IMR-90 (cell line): Measurements from ENCODE around the gene SLC6A6. TPM values are rescaled to one million over a fixed set of nuclear protein-coding genes. Genes with fewer than 3 reads are reported as not detected.
A peak's percentile ranks its signal among the peaks of the same experiment; 100 is the strongest.

Source experiments
- ATAC-seq: fragments of 200-7000 bp; cut with Tn5 transposase; 2 replicates; pipeline ENCODE4 v1.9.1; 2020; ENCODE audit warnings: low read depth, mild to moderate bottlenecking, moderate library complexity
- BruUV-seq: library from RNA; stranded (reverse); fragments of 400-500 nt; replicated peaks from 2 replicates; lab custom pipeline; 2021; lab: Mats Ljungman, UMichigan
- CTCF ChIA-PET: fragments of 300-600 bp; formaldehyde crosslinking; extraction: SDS; loops from one replicate; lab custom pipeline; 2021; ENCODE audit warnings: antibody characterized with exemption; lab: Yijun Ruan, JAX
- POLR2A ChIA-PET: fragments of 300-600 bp; sonication (Branson Sonifier 250); formaldehyde crosslinking; loops from one replicate; lab custom pipeline; 2022; ENCODE audit warnings: antibody characterized with exemption; ENCODE audit not compliant: unreplicated experiment; lab: Charles Lee
- DNase-seq: peaks from one replicate; pipeline ENCODE4 v3.0.0; 2013
- H2AFZ ChIP-seq: replicated peaks from 2 replicates; pipeline ENCODE3; 2013; ENCODE audit warnings: low read length, mild to moderate bottlenecking; ENCODE audit not compliant: poor library complexity
- H2AK5ac ChIP-seq: 2 replicates; pipeline ENCODE4 v1.6.1; 2013; ENCODE audit warnings: low read depth, low read length, inconsistent platforms
- H2AK9ac ChIP-seq: replicated peaks from 2 replicates; pipeline ENCODE3; 2013; ENCODE audit warnings: mild to moderate bottlenecking, low read depth, low read length, moderate library complexity; ENCODE audit not compliant: poor library complexity
- H2BK120ac ChIP-seq: 2 replicates; pipeline ENCODE4 v1.6.1; 2013; ENCODE audit warnings: low read depth, low read length, inconsistent platforms
- H2BK15ac ChIP-seq: 3 replicates; pipeline ENCODE4 v1.6.1; 2013; ENCODE audit warnings: low read depth, low read length, inconsistent platforms
- H2BK20ac ChIP-seq: 2 replicates; pipeline ENCODE4 v1.6.1; 2013; ENCODE audit warnings: low read depth, mild to moderate bottlenecking, inconsistent platforms, low read length, moderate library complexity
- H2BK5ac ChIP-seq: 2 replicates; pipeline ENCODE4 v1.6.1; 2013; ENCODE audit warnings: mild to moderate bottlenecking, low read depth, low read length, inconsistent platforms; ENCODE audit not compliant: poor library complexity, severe bottlenecking
- H3K14ac ChIP-seq: replicated peaks from 2 replicates; pipeline ENCODE4 v1.6.1; 2013; ENCODE audit warnings: low read depth, low read length, inconsistent platforms
- H3K18ac ChIP-seq: 2 replicates; pipeline ENCODE4 v1.6.1; 2013; ENCODE audit warnings: low read depth, low read length, control low read depth
- H3K23ac ChIP-seq: 2 replicates; pipeline ENCODE4 v1.6.1; 2013; ENCODE audit warnings: low read depth, low read length, inconsistent platforms
- H3K27ac ChIP-seq: 2 replicates; pipeline ENCODE4 v1.5.1; 2013; ENCODE audit warnings: mild to moderate bottlenecking, control low read depth, low read length; ENCODE audit not compliant: insufficient read depth
- H3K27me3 ChIP-seq: 2 replicates; pipeline ENCODE4 v1.6.1; 2013; ENCODE audit warnings: low read length; ENCODE audit not compliant: control insufficient read depth, insufficient read depth
- H3K36me3 ChIP-seq: 2 replicates; pipeline ENCODE4 v1.6.1; 2013; ENCODE audit warnings: low read length, mixed read lengths; ENCODE audit not compliant: control insufficient read depth, insufficient read depth
- H3K4ac ChIP-seq: 2 replicates; pipeline ENCODE4 v1.6.1; 2013; ENCODE audit warnings: low read depth, low read length, inconsistent platforms
- H3K4me1 ChIP-seq: 2 replicates; pipeline ENCODE4 v1.6.1; 2013; ENCODE audit warnings: low read length, mixed read lengths; ENCODE audit not compliant: control insufficient read depth, insufficient read depth
- H3K4me2 ChIP-seq: 2 replicates; pipeline ENCODE4 v1.6.1; 2013; ENCODE audit warnings: low read depth, mild to moderate bottlenecking, control low read depth, low read length, moderate library complexity
- H3K4me3 ChIP-seq: 2 replicates; pipeline ENCODE4 v1.5.1; 2013; ENCODE audit warnings: low read depth, mild to moderate bottlenecking, control low read depth, low read length, moderate library complexity; ENCODE audit not compliant: insufficient read depth
- H3K56ac ChIP-seq: 2 replicates; pipeline ENCODE4 v1.6.1; 2013; ENCODE audit warnings: low read length, inconsistent platforms; ENCODE audit not compliant: insufficient read depth; ENCODE audit errors: extremely low read depth
- H3K79me1 ChIP-seq, 2 experiments: 2 replicates each; pipeline ENCODE4 v1.6.1; 2013; ENCODE audit warnings: low read length in 2 of 2, inconsistent platforms in 1 of 2, low read depth in 1 of 2
- H3K9ac ChIP-seq: 2 replicates; pipeline ENCODE4 v1.6.1; 2013; ENCODE audit warnings: low read depth, low read length, control low read depth
- H3K9me1 ChIP-seq: 2 replicates; pipeline ENCODE4 v1.6.1; 2013; ENCODE audit warnings: low read length, inconsistent platforms; ENCODE audit not compliant: insufficient read depth
- H3K9me3 ChIP-seq: 2 replicates; pipeline ENCODE4 v1.6.1; 2013; ENCODE audit warnings: low read length; ENCODE audit not compliant: control insufficient read depth, insufficient read depth
- H4K20me1 ChIP-seq: 2 replicates; pipeline ENCODE4 v1.6.1; 2013; ENCODE audit warnings: low read length, inconsistent platforms; ENCODE audit not compliant: insufficient read depth
- H4K5ac ChIP-seq: 2 replicates; pipeline ENCODE4 v1.6.1; 2013; ENCODE audit warnings: mild to moderate bottlenecking, low read depth, low read length, control low read depth
- H4K8ac ChIP-seq, 2 experiments: 2 replicates each; pipeline ENCODE4 v1.6.1; 2013; ENCODE audit warnings: low read depth in 2 of 2, low read length in 2 of 2, control low read depth in 1 of 2, inconsistent platforms in 1 of 2
- H4K91ac ChIP-seq: 2 replicates; pipeline ENCODE4 v1.6.1; 2013; ENCODE audit warnings: low read depth, low read length, inconsistent platforms; ENCODE audit not compliant: insufficient read depth
- CEBPB ChIP-seq: IDR thresholded peaks from 2 replicates; pipeline ENCODE4 v1.6.1; 2012; ENCODE audit warnings: low read depth, low read length, improper control_type of control experiment
- CHD1 ChIP-seq: IDR thresholded peaks from 2 replicates; pipeline ENCODE4 v1.6.1; 2012; ENCODE audit warnings: low read depth, low read length, improper control_type of control experiment
- CTCF ChIP-seq: conservative IDR thresholded peaks from 2 replicates; pipeline ENCODE4 v1.5.1; 2012; ENCODE audit warnings: mild to moderate bottlenecking, low read depth, low read length, improper control_type of control experiment
- FOS ChIP-seq: fragments of 150-350 bp; IDR thresholded peaks from 2 replicates; pipeline ENCODE4 v1.6.1; 2016; ENCODE audit warnings: low read depth, low read length
- MXI1 ChIP-seq: IDR thresholded peaks from 2 replicates; pipeline ENCODE4 v1.6.1; 2012; ENCODE audit warnings: low read depth, mild to moderate bottlenecking, low read length, moderate library complexity, borderline replicate concordance
- NFE2L2 ChIP-seq: fragments of 150-350 bp; IDR thresholded peaks from 2 replicates; pipeline ENCODE4 v1.6.1; 2016; ENCODE audit warnings: low read depth, mild to moderate bottlenecking, low read length
- POLR2A ChIP-seq: IDR thresholded peaks from 2 replicates; pipeline ENCODE4 v1.6.1; 2012; ENCODE audit warnings: mild to moderate bottlenecking, low read depth, low read length
- RAD21 ChIP-seq: IDR thresholded peaks from 2 replicates; pipeline ENCODE4 v1.6.1; 2012; ENCODE audit warnings: low read length, improper control_type of control experiment
- RFX5 ChIP-seq: IDR thresholded peaks from 2 replicates; pipeline ENCODE4 v1.8.0; 2012; ENCODE audit warnings: low read depth, mild to moderate bottlenecking, low read length, moderate library complexity
- SMC3 ChIP-seq: fragments of 150-350 bp; IDR thresholded peaks from 2 replicates; pipeline ENCODE4 v1.6.1; 2016; ENCODE audit warnings: low read depth, mild to moderate bottlenecking, antibody characterized with exemption, low read length, moderate library complexity
- USF2 ChIP-seq: fragments of 150-350 bp; IDR thresholded peaks from 2 replicates; pipeline ENCODE4 v1.6.1; 2017; ENCODE audit warnings: mild to moderate bottlenecking, antibody characterized with exemption, low read length, low read depth
- WGBS, 2 experiments: methylation state at CpG; one replicate each; pipeline versions ENCODE4 v1.1.5 to v1.1.7; 2013; ENCODE audit warnings: missing lambda C conversion rate in 2 of 2; ENCODE audit not compliant: insufficient read length in 1 of 2; ENCODE audit errors: extremely low coverage in 2 of 2; 5-methylcytosine and 5-hydroxymethylcytosine counted together
- dilution Hi-C: fragments of 300-500 bp; cut with HindIII; formaldehyde crosslinking; loops from one replicate; pipeline ENCODE4 v1.14.3; 2018; ENCODE audit warnings: low sequenced_read_pairs; ENCODE audit not compliant: unreplicated experiment
- in situ Hi-C: fragments of 300-500 bp; cut with MboI; formaldehyde crosslinking; loops from 3 replicates; pipeline ENCODE4 v1.14.3; 2019; ENCODE audit warnings: low sequenced_read_pairs, inconsistent platforms, mixed read lengths
- intact Hi-C: fragments of 100-400 bp; cut with micrococcal nuclease; formaldehyde crosslinking; loops from 2 replicates; pipeline ENCODE4 v1.10.0; 2022
- polyA plus RNA-seq, 3 experiments: library from polyadenylated mRNA; depleted of rRNA; stranded (reverse); fragments of >200 nt; gene quantifications; 2 replicates each; pipeline ENCODE4 v1.2.3, GENCODE V29; 2012; ENCODE audit warnings: low replicate concordance in 1 of 3
- total RNA-seq: library from RNA; depleted of rRNA; stranded (reverse); fragments of >200 nt; gene quantifications from 2 replicates; pipeline ENCODE4 v1.2.3, GENCODE V29; 2012

SLC6A6 gene
- total and polyA plus RNA-seq, 2 of the 4 experiments (the other 2 are of a cell fraction): 29.9 to 39.4 TPM

- H3K18ac ChIP-seq: no peak overlapping the region
- H3K4me2 ChIP-seq: no peak overlapping the region
- H3K9me1 ChIP-seq: peaks cover 10% of the 10 kb centered on the region; the same call in 1 of the 2 replicates
- DNase-seq: no peak
- peaks cover 77% of the 10 kb centered on the region for H3K36me3 ChIP-seq
- no TSS peak for BruUV-seq
- no peak overlapping the region for H3K56ac ChIP-seq
- no peak overlapping the region for H2BK15ac ChIP-seq
- dilution Hi-C loops: no loop called here
- H4K5ac ChIP-seq: no peak overlapping the region
- TF ChIP-seq CHD1 (no peak), NFE2L2 (no peak), RFX5 (no peak), CEBPB (no peak), RAD21 (no peak), CTCF (no peak), USF2 (no peak), POLR2A (no peak), FOS (no peak), MXI1 (no peak), SMC3 (no peak)
- H3K4me3 ChIP-seq: no peak overlapping the region
- H3K27ac ChIP-seq: no peak overlapping the region
- 100% methylated on average over 1 of the region's 13 CpGs; no CpG with 5 or more reads in 1 of the 2 experiments for WGBS, 2 experiments
- H3K9ac ChIP-seq: no peak overlapping the region
- H2AK5ac ChIP-seq: no peak overlapping the region
- no peak overlapping the region for H3K23ac ChIP-seq
- H4K20me1 ChIP-seq: no peaks in the 10 kb centered on the region
- no peak overlapping the region for H3K14ac ChIP-seq
- H3K4ac ChIP-seq: no peak overlapping the region
- no peak for ATAC-seq
- H3K79me1 ChIP-seq: no peaks in the 10 kb centered on the region
- no peaks in the 10 kb centered on the region for H3K9me3 ChIP-seq
- CTCF ChIA-PET: no interaction called here
- no peaks in the 10 kb centered on the region for H3K27me3 ChIP-seq
- in situ Hi-C loops: no loop called here
- intact Hi-C loops: no loop called here
- no peak overlapping the region for H2AK9ac ChIP-seq
- H2BK20ac ChIP-seq: no peak overlapping the region
- POLR2A ChIA-PET: no interaction called here
- H3K4me1 ChIP-seq: no peaks in the 10 kb centered on the region
- H4K8ac ChIP-seq: no peak overlapping the region
- no peak overlapping the region for H2BK5ac ChIP-seq
- H4K91ac ChIP-seq: no peak overlapping the region
- no peak overlapping the region for H2BK120ac ChIP-seq
- peak overlapping the region; percentile 7 for H2AFZ ChIP-seq
Measured at GRCh38 chr3:14481646-14482036, 79.2 kb downstream of the SLC6A6 start.
